WTC11 (cell line): ENCODE results near the gene TGM1. TPM values are rescaled to one million over a fixed set of nuclear protein-coding genes. Genes with fewer than 3 reads are reported as not detected.
A peak's percentile ranks its signal among the peaks of the same experiment; 100 is the strongest.

Experiments used
- ATAC-seq: fragments of 200-7000 bp; cut with Tn5 transposase; 2 replicates; pipeline ENCODE4 v1.10.0; 2021; ENCODE audit warnings: mild to moderate bottlenecking, moderate library complexity
- CTCF ChIA-PET: fragments of 300-600 bp; sonication (Branson Sonifier 250); formaldehyde crosslinking; loops from one replicate; lab custom pipeline; 2021; ENCODE audit warnings: antibody characterized with exemption; lab: Charles Lee
- POLR2A ChIA-PET: fragments of 350-600 bp; sonication (Branson Sonifier 250); formaldehyde crosslinking; loops from one replicate; lab custom pipeline; 2021; ENCODE audit warnings: antibody characterized with exemption; lab: Charles Lee
- DNase-seq: peaks from one replicate; pipeline ENCODE4 v3.0.0; 2021; ENCODE audit warnings: low spot score
- H3K27ac Mint-ChIP-seq: 2 replicates; pipeline ENCODE4 v1.8.0; 2021; ENCODE audit warnings: mixed read lengths
- H3K27me3 Mint-ChIP-seq: 2 replicates; pipeline ENCODE4 v1.8.0; 2021; ENCODE audit warnings: low read depth, mild to moderate bottlenecking, moderate library complexity, mixed read lengths
- H3K36me3 Mint-ChIP-seq: 2 replicates; pipeline ENCODE4 v1.8.0; 2021; ENCODE audit warnings: mixed read lengths
- H3K4me1 Mint-ChIP-seq: 2 replicates; pipeline ENCODE4 v1.8.0; 2022; ENCODE audit warnings: mixed read lengths
- H3K4me3 Mint-ChIP-seq: 2 replicates; pipeline ENCODE4 v1.8.0; 2021; ENCODE audit warnings: mild to moderate bottlenecking, moderate library complexity, mixed read lengths
- H3K9me3 Mint-ChIP-seq: 2 replicates; pipeline ENCODE4 v1.8.0; 2021; ENCODE audit warnings: mixed read lengths
- CREB1 ChIP-seq: sonication (generic); formaldehyde crosslinking; IDR thresholded peaks from 2 replicates; pipeline ENCODE4 v1.8.0; 2023; ENCODE audit warnings: mild to moderate bottlenecking, missing genetic modification reagents
- CREM ChIP-seq: sonication (generic); formaldehyde crosslinking; IDR thresholded peaks from 2 replicates; pipeline ENCODE4 v1.8.1; 2022; ENCODE audit warnings: mild to moderate bottlenecking, missing genetic modification reagents, moderate library complexity
- ESRRA ChIP-seq: sonication (generic); formaldehyde crosslinking; IDR thresholded peaks from 2 replicates; pipeline ENCODE4 v1.8.1; 2022; ENCODE audit warnings: mild to moderate bottlenecking, missing genetic modification reagents, borderline replicate concordance
- ETV6 ChIP-seq: sonication (generic); formaldehyde crosslinking; IDR thresholded peaks from 2 replicates; pipeline ENCODE4 v1.8.1; 2022; ENCODE audit warnings: mild to moderate bottlenecking, missing genetic modification reagents
- FOXK1 ChIP-seq: sonication (generic); formaldehyde crosslinking; IDR thresholded peaks from 2 replicates; pipeline ENCODE4 v1.8.0; 2022; ENCODE audit warnings: mild to moderate bottlenecking, moderate library complexity, missing genetic modification reagents
- HMGA2 ChIP-seq: fragments of 250-450 bp; sonication (Bioruptor Pico); IDR thresholded peaks from 2 replicates; pipeline ENCODE4 v1.4.0; 2021; ENCODE audit warnings: mild to moderate bottlenecking, moderate library complexity
- MXD4 ChIP-seq: fragments of 250-450 bp; sonication (Bioruptor Pico); IDR thresholded peaks from 2 replicates; pipeline ENCODE4 v1.8.0; 2021; ENCODE audit warnings: mild to moderate bottlenecking, moderate library complexity, borderline replicate concordance
- NR2C2 ChIP-seq: sonication (generic); formaldehyde crosslinking; IDR thresholded peaks from 2 replicates; pipeline ENCODE4 v1.8.0; 2022; ENCODE audit warnings: mild to moderate bottlenecking, missing genetic modification reagents
- OVOL2 ChIP-seq: fragments of 250-450 bp; sonication (Bioruptor Pico); IDR thresholded peaks from 2 replicates; pipeline ENCODE4 v1.9.0; 2021; ENCODE audit warnings: mild to moderate bottlenecking, borderline replicate concordance
- PRRX2 ChIP-seq: fragments of 250-450 bp; sonication (Bioruptor Pico); IDR thresholded peaks from 2 replicates; pipeline ENCODE4 v1.8.0; 2021; ENCODE audit warnings: mild to moderate bottlenecking
- SMAD3 ChIP-seq: sonication (generic); formaldehyde crosslinking; IDR thresholded peaks from 2 replicates; pipeline ENCODE4 v1.8.0; 2022; ENCODE audit warnings: missing genetic modification reagents, mild to moderate bottlenecking, borderline replicate concordance
- SMAD4 ChIP-seq: sonication (generic); formaldehyde crosslinking; IDR thresholded peaks from 2 replicates; pipeline ENCODE4 v1.8.0; 2022; ENCODE audit warnings: mild to moderate bottlenecking, missing genetic modification reagents
- SP1 ChIP-seq: sonication (generic); formaldehyde crosslinking; conservative IDR thresholded peaks from 2 replicates; pipeline ENCODE4 v1.8.1; 2022; ENCODE audit warnings: missing genetic modification reagents
- TCF7 ChIP-seq: sonication (generic); formaldehyde crosslinking; IDR thresholded peaks from 2 replicates; pipeline ENCODE4 v1.8.0; 2022; ENCODE audit warnings: mild to moderate bottlenecking, low read depth, missing genetic modification reagents, moderate library complexity
- TEAD1 ChIP-seq: sonication (generic); formaldehyde crosslinking; IDR thresholded peaks from 2 replicates; pipeline ENCODE4 v1.8.0; 2022; ENCODE audit warnings: mild to moderate bottlenecking, missing genetic modification reagents
- TEAD4 ChIP-seq: sonication (generic); formaldehyde crosslinking; IDR thresholded peaks from 2 replicates; pipeline ENCODE4 v1.8.0; 2022; ENCODE audit warnings: mild to moderate bottlenecking, missing genetic modification reagents
- TP53 ChIP-seq: sonication (generic); formaldehyde crosslinking; IDR thresholded peaks from 2 replicates; pipeline ENCODE4 v1.8.1; 2023; ENCODE audit warnings: mild to moderate bottlenecking, missing genetic modification reagents
- ZBTB21 ChIP-seq: sonication (generic); formaldehyde crosslinking; IDR thresholded peaks from 2 replicates; pipeline ENCODE4 v1.8.1; 2023; ENCODE audit warnings: mild to moderate bottlenecking, missing genetic modification reagents, borderline replicate concordance
- ZNF263 ChIP-seq: sonication (generic); formaldehyde crosslinking; IDR thresholded peaks from 2 replicates; pipeline ENCODE4 v1.8.1; 2022; ENCODE audit warnings: low read depth, mild to moderate bottlenecking, moderate library complexity, missing genetic modification reagents
- ZNF423 ChIP-seq: fragments of 250-450 bp; sonication (Bioruptor Pico); IDR thresholded peaks from 2 replicates; pipeline ENCODE4 v2.1.2; 2022; ENCODE audit warnings: mild to moderate bottlenecking, moderate library complexity
- total RNA-seq: library from RNA; stranded (reverse); gene quantifications from 3 replicates; pipeline ENCODE4 v1.2.3, GENCODE V29; 2021
- TF ChIP-seq, protein P1 (sequence below): sonication (generic); formaldehyde crosslinking; IDR thresholded peaks from 2 replicates; pipeline ENCODE4 v1.8.1; 2023; ENCODE audit warnings: mild to moderate bottlenecking, missing genetic modification reagents, borderline replicate concordance
- TF ChIP-seq, protein P2 (sequence below): fragments of 250-450 bp; sonication (Bioruptor Pico); IDR thresholded peaks from 2 replicates; pipeline ENCODE4 v1.8.0; 2021; ENCODE audit warnings: mild to moderate bottlenecking
- TF ChIP-seq, protein P3 (sequence below): sonication (generic); formaldehyde crosslinking; IDR thresholded peaks from 2 replicates; pipeline ENCODE4 v1.8.1; 2022; ENCODE audit warnings: low read depth, missing genetic modification reagents, borderline replicate concordance
- TF ChIP-seq, protein P4 (sequence below): sonication (generic); formaldehyde crosslinking; conservative IDR thresholded peaks from 2 replicates; pipeline ENCODE4 v1.8.1; 2023; ENCODE audit warnings: mild to moderate bottlenecking, low read depth, missing genetic modification reagents, moderate library complexity
- TF ChIP-seq, protein P5 (sequence below): sonication (generic); formaldehyde crosslinking; IDR thresholded peaks from 2 replicates; pipeline ENCODE4 v1.8.1; 2023; ENCODE audit warnings: mild to moderate bottlenecking, missing genetic modification reagents, moderate library complexity
- TF ChIP-seq, protein P6 (sequence below): sonication (generic); formaldehyde crosslinking; conservative IDR thresholded peaks from 2 replicates; pipeline ENCODE4 v1.8.1; 2022; ENCODE audit warnings: mild to moderate bottlenecking, missing genetic modification reagents
- TF ChIP-seq, protein P7 (sequence below): fragments of 250-450 bp; sonication (Bioruptor Pico); conservative IDR thresholded peaks from 2 replicates; pipeline ENCODE4 v1.9.0; 2021; ENCODE audit warnings: mild to moderate bottlenecking

The TGM1 gene
- total RNA-seq, 1 experiment from 2014 or later = 5.2 TPM

DNA sequence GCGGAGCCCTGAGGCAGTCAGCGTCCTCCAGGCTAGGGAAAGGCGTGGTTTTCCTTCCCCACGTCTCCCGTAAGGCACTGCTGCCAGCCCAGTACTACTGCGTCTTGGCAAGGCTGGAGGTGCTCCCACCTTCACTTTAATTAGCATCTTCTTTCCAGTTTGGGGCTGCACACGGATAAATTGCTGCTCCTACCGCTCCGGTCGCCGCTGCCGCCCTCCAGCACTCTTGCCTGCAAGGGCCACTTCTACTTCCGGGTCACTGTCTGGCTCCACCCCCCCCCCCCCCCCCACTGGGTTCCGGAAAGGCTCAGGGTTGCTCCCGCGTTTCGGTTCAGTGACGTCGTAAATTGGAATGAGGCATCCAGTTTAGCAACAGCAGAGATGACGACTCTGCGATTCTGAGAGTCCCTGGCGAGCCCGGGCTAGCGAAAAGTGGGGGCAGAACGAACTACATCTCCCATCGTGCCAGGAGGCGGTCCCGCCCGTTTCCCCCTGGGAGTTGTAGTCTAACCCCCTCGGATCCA lies 30.8 kb downstream of the TGM1 start, which contains the start of gene NEDD8:
Gene NEDD8 (minus strand): TSS at position 247 of the 524 bp plus-strand sequence. CDS start 100 bp downstream, at position 147.
- peak; percentile 80 for ATAC-seq
- H3K9me3 Mint-ChIP-seq = no peaks in the 10 kb centered on the region
- peaks cover 20% of the 10 kb centered on the region for H3K36me3 Mint-ChIP-seq
- H3K4me3 Mint-ChIP-seq = peak within 1 kb of the TSS; percentile 99
- H3K27me3 Mint-ChIP-seq = no peaks in the 10 kb centered on the region
- H3K4me1 Mint-ChIP-seq = peaks cover 22% of the 10 kb centered on the region
- POLR2A ChIA-PET = interaction anchor here (0.9 to 1.9 kb wide), 2 partner anchors 10 to 39 kb away, joined by 4 to 9 read pairs; partner anchors contain the start of gene TINF2
- DNase-seq = peak; percentile 86
- CTCF ChIA-PET = interaction anchor here (0.7 to 1.7 kb wide), 2 partner anchors 10 to 199 kb away, joined by 3 to 12 read pairs; partner anchors contain the start of gene TINF2
- H3K27ac Mint-ChIP-seq = peak within 1 kb of the TSS; percentile 99
- TF ChIP-seq, protein P1, sequence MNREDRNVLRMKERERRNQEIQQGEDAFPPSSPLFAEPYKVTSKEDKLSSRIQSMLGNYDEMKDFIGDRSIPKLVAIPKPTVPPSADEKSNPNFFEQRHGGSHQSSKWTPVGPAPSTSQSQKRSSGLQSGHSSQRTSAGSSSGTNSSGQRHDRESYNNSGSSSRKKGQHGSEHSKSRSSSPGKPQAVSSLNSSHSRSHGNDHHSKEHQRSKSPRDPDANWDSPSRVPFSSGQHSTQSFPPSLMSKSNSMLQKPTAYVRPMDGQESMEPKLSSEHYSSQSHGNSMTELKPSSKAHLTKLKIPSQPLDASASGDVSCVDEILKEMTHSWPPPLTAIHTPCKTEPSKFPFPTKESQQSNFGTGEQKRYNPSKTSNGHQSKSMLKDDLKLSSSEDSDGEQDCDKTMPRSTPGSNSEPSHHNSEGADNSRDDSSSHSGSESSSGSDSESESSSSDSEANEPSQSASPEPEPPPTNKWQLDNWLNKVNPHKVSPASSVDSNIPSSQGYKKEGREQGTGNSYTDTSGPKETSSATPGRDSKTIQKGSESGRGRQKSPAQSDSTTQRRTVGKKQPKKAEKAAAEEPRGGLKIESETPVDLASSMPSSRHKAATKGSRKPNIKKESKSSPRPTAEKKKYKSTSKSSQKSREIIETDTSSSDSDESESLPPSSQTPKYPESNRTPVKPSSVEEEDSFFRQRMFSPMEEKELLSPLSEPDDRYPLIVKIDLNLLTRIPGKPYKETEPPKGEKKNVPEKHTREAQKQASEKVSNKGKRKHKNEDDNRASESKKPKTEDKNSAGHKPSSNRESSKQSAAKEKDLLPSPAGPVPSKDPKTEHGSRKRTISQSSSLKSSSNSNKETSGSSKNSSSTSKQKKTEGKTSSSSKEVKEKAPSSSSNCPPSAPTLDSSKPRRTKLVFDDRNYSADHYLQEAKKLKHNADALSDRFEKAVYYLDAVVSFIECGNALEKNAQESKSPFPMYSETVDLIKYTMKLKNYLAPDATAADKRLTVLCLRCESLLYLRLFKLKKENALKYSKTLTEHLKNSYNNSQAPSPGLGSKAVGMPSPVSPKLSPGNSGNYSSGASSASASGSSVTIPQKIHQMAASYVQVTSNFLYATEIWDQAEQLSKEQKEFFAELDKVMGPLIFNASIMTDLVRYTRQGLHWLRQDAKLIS (CRISPR knock-in tag) = no peak
- TF ChIP-seq FOXK1 (no peak), HMGA2 (CRISPR knock-in tag) (no peak), ESRRA (CRISPR knock-in tag) (no peak), TEAD1 (CRISPR knock-in tag) (no peak), CREB1 (CRISPR knock-in tag) (no peak), NR2C2 (CRISPR knock-in tag) (peak; percentile 85), TCF7 (no peak), MXD4 (CRISPR knock-in tag) (no peak), ZNF263 (CRISPR knock-in tag) (no peak), SMAD4 (no peak), TEAD4 (CRISPR knock-in tag) (no peak), PRRX2 (no peak), ETV6 (CRISPR knock-in tag) (no peak), ZNF423 (CRISPR knock-in tag) (no peak), SMAD3 (CRISPR knock-in tag) (no peak), CREM (CRISPR knock-in tag) (no peak), TP53 (CRISPR knock-in tag) (no peak; the same call in 1 of the 2 replicates), ZBTB21 (no peak), SP1 (CRISPR knock-in tag) (0 out of 2 replicates have a peak, but pooled peaks have one; percentile 28), OVOL2 (CRISPR knock-in tag) (no peak)
- TF ChIP-seq, protein P2, sequence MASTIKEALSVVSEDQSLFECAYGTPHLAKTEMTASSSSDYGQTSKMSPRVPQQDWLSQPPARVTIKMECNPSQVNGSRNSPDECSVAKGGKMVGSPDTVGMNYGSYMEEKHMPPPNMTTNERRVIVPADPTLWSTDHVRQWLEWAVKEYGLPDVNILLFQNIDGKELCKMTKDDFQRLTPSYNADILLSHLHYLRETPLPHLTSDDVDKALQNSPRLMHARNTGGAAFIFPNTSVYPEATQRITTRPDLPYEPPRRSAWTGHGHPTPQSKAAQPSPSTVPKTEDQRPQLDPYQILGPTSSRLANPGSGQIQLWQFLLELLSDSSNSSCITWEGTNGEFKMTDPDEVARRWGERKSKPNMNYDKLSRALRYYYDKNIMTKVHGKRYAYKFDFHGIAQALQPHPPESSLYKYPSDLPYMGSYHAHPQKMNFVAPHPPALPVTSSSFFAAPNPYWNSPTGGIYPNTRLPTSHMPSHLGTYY = no peak
- TF ChIP-seq, protein P3, sequence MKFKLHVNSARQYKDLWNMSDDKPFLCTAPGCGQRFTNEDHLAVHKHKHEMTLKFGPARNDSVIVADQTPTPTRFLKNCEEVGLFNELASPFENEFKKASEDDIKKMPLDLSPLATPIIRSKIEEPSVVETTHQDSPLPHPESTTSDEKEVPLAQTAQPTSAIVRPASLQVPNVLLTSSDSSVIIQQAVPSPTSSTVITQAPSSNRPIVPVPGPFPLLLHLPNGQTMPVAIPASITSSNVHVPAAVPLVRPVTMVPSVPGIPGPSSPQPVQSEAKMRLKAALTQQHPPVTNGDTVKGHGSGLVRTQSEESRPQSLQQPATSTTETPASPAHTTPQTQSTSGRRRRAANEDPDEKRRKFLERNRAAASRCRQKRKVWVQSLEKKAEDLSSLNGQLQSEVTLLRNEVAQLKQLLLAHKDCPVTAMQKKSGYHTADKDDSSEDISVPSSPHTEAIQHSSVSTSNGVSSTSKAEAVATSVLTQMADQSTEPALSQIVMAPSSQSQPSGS (CRISPR knock-in tag) = no peak
- TF ChIP-seq, protein P4, sequence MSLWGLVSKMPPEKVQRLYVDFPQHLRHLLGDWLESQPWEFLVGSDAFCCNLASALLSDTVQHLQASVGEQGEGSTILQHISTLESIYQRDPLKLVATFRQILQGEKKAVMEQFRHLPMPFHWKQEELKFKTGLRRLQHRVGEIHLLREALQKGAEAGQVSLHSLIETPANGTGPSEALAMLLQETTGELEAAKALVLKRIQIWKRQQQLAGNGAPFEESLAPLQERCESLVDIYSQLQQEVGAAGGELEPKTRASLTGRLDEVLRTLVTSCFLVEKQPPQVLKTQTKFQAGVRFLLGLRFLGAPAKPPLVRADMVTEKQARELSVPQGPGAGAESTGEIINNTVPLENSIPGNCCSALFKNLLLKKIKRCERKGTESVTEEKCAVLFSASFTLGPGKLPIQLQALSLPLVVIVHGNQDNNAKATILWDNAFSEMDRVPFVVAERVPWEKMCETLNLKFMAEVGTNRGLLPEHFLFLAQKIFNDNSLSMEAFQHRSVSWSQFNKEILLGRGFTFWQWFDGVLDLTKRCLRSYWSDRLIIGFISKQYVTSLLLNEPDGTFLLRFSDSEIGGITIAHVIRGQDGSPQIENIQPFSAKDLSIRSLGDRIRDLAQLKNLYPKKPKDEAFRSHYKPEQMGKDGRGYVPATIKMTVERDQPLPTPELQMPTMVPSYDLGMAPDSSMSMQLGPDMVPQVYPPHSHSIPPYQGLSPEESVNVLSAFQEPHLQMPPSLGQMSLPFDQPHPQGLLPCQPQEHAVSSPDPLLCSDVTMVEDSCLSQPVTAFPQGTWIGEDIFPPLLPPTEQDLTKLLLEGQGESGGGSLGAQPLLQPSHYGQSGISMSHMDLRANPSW (CRISPR knock-in tag) = no peak
- TF ChIP-seq, protein P5, sequence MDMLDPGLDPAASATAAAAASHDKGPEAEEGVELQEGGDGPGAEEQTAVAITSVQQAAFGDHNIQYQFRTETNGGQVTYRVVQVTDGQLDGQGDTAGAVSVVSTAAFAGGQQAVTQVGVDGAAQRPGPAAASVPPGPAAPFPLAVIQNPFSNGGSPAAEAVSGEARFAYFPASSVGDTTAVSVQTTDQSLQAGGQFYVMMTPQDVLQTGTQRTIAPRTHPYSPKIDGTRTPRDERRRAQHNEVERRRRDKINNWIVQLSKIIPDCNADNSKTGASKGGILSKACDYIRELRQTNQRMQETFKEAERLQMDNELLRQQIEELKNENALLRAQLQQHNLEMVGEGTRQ (CRISPR knock-in tag) = peak; percentile 9; the same call in 1 of the 2 replicates
- TF ChIP-seq, protein P6, sequence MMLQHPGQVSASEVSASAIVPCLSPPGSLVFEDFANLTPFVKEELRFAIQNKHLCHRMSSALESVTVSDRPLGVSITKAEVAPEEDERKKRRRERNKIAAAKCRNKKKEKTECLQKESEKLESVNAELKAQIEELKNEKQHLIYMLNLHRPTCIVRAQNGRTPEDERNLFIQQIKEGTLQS (CRISPR knock-in tag) = no peak
- TF ChIP-seq, protein P7, sequence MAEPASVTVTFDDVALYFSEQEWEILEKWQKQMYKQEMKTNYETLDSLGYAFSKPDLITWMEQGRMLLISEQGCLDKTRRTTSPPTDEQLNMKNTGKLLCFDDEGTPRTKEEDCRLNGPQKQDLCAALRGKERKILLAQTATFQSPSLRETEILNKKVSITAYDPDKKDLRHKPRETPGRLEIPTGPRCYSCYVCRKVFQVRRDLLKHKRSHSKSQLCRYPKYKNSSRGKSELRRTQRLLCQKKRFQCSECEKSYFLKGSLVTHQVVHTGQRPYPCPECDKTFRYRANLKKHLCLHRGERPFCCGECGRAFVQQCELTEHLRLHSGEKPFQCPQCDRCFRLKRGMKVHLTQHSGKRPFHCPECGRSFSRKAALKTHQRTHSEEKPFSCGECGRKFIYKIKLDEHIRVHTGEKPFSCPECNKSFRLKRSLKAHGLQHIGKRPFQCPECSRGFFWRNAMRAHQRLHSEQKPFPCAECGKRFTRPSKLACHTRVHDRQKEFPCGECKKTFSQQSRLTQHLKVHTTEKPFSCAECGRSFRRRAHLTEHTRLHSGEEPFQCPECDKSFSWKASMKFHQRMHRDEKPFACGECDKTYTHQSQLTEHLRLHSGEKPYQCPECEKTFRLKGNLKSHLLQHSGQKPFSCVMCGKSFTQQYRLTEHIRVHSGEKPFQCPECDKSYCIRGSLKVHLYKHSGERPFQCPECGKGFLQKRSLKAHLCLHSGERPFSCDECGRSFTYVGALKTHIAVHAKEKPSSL (CRISPR knock-in tag) = no peak
